ENCODE measurements around the gene PRR12. TPM values are rescaled to one million over a fixed set of nuclear protein-coding genes. Genes with fewer than 3 reads are reported as not detected.
"Not testable (repeated sequence)": the region's sequence is repeated elsewhere in the genome, so short reads cannot be mapped to it uniquely, and the experiment has no call there.

PRR12 gene
- polyA plus RNA-seq, 3 donors: 17.0 to 30.2 (median 28.6) TPM

DNA sequence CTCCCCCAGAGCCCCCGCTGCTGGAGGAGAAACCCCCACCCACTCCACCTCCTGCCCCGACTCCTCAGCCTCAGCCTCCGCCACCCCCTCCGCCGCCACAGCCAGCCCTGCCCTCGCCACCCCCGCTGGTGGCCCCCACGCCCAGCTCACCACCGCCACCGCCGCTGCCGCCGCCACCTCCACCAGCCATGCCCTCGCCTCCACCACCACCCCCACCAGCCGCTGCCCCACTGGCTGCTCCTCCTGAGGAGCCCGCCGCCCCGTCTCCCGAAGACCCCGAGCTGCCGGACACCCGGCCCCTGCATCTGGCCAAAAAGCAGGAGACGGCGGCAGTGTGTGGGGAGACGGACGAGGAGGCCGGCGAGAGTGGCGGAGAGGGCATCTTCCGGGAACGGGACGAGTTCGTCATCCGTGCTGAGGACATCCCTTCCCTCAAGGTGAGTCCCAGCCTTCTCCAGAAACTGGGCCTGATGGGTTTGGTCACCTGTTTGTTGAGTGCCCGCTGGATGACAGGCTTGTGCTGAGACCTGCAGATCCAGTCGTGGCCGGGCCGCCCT, 10.6 kb downstream of the PRR12 start:
- no peak for DNase-seq (ENCODE audit: extremely low read depth in 1 of 11, low read depth in 9 of 11, low spot score in 4 of 11)

DNA sequence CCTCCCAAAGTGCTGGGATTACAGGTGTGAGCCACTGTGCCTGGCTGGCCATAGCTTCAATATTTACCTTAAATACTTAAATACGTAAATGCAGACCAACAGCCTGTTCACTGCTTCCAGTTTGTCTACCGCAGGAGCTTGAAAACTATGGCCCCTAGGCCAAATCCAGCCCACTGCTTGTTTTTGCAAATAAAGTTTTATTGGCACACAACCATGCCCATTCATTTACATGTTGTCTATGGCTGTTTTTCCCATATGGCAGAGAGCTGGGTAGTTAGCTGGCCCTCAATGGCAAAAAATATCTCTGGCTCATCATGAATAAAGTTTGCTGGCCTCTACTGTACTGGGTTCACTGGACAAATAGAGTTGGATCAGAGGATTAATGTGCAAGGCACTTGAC, 11.8 kb downstream of the PRR12 start:
- DNase-seq (ENCODE audit: extremely low read depth in 1 of 11, low read depth in 9 of 11, low spot score in 4 of 11): no peak

DNA sequence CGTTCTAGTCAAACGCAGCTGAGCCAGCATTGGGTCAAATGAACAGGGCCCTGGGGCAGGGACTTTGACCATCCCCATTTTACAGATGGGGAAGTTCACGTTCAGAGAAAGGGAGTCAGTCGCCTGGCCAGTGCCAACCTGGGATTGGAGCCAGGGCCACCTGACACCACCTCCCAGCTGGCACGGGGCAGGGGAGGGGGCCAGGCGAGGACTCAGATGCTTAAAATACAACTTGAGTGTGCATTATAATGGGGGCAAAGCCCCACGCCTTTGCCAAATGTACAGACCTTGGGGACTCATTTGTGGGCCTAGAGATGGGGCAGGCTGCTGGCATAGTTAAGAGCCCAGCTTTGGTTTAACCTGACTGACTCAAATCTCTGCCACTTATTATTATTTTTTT, 14.6 kb downstream of the PRR12 start:
- DNase-seq (ENCODE audit: extremely low read depth in 1 of 11, low read depth in 9 of 11, low spot score in 4 of 11): no peak

DNA sequence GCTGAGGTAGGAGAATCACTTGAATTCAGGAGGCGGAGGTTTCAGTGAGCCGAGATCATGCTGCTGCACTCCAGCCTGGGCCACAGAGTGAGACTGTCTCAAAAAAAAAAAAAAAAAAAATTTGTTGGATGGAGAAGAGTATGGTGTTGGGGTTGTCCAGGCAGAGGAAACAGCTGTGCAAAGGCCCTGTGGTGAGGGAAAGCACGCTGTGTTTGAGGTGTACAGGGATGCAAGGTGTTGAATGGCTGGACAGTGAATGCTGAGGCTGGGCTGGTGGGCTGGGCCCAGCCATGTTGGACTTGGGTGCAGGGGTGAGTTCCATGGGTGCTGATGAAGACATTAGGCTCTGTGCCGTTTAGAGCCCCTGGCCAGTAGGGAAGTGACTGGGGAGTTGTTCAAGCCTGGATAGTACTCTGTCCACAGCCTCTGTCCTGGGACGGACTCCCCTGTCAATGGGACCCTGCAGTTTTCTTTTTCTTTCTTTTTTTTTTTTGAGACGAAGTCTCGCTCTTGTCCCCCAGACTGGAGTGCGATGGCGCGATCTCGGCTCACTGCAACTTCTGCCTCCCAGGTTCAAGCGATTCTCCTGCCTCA, 18.6 kb downstream of the PRR12 start:
- no peak for DNase-seq (ENCODE audit: extremely low read depth in 1 of 11, low read depth in 9 of 11, low spot score in 4 of 11)

DNA sequence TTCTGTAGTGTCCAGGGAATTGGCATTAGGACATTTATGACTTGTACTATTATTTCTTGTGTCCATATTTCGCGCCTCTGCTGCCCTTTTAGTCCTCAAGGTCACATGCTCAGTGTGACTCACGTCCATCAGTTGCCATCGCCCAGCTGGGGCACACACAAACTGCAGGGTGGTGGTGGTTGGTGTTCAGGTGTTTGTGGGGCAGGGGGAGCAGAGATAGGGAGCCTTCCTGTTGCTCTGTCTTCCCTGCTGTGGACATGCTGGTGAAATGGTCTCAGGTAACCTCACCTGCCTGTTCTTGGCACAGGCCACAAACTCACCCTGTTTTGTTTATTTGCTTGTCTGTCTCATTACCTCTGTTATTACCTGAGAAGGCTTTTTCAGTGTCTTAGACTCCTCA, 22.4 kb downstream of the PRR12 start:
- DNase-seq (ENCODE audit: extremely low read depth in 1 of 11, low read depth in 9 of 11, low spot score in 4 of 11): no peak

DNA sequence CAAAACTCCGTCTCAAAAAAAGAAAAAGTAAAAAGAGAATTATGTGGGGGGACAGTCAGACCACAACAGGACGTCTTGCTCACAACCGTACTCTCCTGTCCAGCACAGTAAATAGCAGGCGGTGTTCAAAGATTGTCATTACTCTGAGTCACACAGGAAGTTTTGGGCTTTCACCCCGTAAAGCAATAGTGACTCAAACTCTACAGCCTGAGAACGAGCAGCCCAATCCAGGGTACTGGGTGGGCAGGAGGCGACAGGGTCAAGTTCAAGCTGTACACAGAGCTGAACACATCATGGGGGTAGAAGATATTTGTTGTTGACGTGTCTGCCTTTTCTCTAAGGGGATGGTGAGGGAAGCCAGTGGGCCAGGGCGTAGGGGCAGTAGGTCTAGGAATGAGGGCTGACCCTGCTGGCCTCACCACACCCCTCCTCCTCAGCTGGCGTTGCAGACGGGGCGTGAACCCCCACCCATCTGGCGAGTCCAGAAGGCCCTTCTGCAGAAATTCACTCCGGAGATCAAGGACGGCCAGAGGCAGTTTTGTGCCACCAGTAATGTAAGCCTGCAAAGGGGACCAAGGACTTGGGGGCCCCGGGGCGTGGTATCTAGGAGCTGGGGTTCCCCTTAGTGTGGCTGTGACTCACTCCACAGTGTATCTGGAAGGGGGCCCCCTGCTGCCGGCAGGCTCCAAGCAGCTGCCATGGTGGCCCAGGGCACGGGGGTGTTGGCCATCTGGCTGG, 23.3 kb downstream of the PRR12 start:
- DNase-seq (ENCODE audit: extremely low read depth in 1 of 11, low read depth in 9 of 11, low spot score in 4 of 11): no peak

DNA sequence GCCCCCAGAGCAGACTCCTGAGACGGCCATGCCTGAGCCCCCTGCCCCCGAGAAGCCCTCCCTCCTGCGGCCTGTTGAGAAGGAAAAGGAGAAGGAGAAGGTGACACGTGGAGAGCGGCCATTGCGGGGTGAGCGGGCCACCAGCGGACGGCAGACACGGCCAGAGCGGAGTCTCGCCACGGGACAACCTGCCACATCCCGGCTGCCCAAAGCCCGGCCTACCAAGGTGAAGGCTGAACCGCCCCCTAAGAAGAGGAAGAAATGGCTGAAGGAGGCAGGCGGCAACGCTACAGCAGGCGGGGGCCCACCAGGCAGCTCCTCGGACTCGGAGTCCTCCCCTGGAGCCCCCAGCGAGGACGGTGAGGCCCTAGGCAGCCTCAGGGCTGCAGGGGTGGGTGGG, 24.9 kb downstream of the PRR12 start:
- DNase-seq (ENCODE audit: extremely low read depth in 1 of 11, low read depth in 9 of 11, low spot score in 4 of 11): no peak

DNA sequence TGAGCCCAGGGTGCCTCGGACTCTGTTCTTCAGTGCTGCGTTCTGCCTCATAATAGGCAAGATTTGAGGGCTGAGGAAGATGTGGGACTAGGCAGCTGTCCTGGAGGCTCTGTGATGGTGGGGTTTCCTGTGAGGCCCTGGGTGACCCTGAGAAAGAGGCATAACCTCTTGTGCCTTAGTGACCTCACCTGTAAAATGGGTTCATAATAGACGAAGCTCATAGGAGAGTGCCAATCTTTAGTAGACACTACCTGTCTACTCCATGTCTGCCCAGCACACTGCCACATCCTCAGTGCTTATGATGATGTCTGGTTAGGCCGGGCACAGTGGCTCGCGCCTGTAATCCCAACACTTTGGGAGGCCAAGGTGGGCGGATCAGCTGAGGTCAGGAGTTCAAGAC, 25.6 kb downstream of the PRR12 start:
- no peak for DNase-seq (ENCODE audit: extremely low read depth in 1 of 11, low read depth in 9 of 11, low spot score in 4 of 11)

DNA sequence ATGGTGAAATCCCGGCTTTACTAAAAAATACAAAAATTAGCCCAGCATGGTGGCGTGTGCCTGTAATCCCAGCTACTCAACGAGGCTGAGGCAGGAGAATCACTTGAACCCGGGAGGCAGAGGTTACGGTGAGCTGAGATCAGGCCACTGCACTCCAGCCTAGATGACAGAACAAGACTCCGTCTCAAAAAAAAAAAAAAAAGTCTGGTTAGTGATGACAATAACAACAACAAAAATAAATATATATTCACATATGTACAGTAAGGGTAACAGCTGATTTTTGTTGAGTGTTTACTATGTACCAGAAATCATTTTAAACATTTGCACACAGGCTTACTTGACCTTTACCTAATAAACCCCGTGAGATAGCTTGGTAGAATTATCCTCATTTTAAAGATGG, 26.0 kb downstream of the PRR12 start:
- DNase-seq (ENCODE audit: extremely low read depth in 1 of 11, low read depth in 9 of 11, low spot score in 4 of 11): no peak

DNA sequence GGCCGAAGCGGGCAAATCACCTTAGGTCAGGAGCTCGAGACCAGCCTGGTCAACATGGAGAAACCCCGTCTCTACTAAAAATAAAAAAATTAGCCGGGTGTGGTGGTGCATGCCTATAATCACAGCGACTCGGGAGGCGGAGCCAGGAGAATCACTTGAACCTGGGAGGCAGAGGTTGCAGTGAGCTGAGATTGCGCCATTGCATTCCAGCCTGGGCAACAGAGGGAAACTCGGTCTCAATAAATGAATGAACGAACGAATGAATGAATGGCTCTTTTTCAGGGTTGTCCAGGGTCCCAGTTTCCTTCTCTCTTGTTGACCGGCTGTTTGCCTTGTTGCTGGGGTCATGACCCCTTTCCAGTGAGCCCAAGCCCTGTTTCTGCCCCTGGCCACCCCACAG, 26.9 kb downstream of the PRR12 start:
- DNase-seq (ENCODE audit: extremely low read depth in 1 of 11, low read depth in 9 of 11, low spot score in 4 of 11): not testable (repeated sequence)

DNA sequence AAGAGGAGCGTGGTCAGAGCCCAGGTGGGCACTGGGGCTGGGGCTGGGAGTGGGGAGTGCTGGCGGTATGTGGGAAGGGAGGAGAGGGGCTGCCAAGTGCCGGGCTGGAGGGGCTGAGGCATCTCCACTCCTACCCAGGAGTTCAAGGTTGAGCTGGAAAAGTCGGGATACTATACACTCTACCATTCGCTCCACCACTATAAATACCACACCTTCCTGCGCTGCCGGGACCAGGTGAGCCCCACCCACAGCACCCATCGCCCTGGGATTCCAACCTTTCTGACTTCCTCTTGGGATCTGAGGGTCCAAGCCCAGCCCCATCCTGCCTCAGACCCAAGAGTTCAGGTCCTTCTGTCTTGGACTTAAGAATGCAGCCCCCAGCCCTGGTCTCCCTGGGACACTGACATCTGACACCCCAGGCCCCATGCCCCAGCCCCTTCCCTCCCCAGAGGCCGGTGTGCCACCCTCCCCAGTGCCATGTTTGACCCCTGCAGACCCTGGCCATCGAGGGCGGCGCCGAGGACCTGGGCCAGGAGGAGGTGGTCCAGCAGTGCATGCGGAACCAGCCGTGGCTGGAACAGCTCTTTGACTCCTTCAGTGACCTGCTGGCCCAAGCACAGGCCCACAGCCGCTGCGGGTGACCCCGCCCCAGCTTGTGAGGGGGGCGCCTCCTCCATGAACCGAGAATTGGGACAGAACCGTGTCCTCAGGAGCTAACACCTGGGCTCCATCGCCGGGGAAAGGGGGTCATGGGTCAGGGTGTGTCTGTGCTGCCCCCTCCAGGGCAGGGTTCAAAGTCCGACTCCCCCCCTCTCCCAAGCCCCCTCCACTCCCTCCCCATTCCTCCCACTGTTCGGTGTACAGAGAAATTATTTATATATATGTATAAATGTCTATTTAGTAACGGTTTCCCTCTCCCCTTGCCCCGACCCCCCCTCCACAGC, 34.3 kb downstream of the PRR12 start:
- no peak for DNase-seq (ENCODE audit: extremely low read depth in 1 of 11, low read depth in 9 of 11, low spot score in 4 of 11)

DNA sequence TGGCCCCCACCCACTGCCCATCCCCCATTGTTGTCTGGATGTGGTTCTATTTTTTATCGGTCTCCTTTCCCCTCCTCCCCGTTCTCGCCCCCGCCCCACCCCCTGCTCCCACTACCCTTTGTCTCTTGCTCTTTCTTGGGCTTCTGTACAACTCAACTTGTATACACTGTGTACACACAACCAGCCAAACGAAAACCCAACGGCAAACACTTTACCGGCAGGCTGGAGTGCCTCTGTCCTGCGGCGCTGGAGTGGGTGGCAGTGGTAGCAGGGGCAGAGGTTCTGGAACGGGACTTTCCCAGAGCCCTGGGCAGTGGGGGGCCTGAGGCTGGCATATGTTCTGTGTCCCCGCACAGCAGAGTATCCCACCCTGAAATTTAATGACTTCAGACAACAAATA, 35.2 kb downstream of the PRR12 start:
- DNase-seq (ENCODE audit: extremely low read depth in 1 of 11, low read depth in 9 of 11, low spot score in 4 of 11): no peak

DNA sequence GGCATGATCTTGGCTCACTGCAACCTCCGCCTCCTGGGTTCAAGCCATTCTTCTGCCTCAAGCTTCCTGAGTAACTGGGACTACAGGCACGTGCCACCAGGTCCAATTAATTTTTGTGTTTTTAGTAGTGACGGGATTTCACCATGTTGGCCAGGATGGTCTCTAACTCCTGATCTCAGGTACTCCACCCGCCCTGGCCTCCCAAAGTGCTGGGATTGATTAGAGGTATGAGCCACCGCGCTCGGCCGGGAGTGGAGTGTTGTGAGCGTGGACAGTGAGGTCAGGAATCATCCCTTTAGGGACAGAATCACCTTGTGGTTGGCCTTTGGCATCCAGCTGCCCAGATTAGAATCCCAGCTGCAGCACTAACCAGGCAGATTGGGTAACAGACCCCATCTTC, 38.7 kb downstream of the PRR12 start:
- no peak for DNase-seq (ENCODE audit: extremely low read depth in 1 of 11, low read depth in 9 of 11, low spot score in 4 of 11)

DNA sequence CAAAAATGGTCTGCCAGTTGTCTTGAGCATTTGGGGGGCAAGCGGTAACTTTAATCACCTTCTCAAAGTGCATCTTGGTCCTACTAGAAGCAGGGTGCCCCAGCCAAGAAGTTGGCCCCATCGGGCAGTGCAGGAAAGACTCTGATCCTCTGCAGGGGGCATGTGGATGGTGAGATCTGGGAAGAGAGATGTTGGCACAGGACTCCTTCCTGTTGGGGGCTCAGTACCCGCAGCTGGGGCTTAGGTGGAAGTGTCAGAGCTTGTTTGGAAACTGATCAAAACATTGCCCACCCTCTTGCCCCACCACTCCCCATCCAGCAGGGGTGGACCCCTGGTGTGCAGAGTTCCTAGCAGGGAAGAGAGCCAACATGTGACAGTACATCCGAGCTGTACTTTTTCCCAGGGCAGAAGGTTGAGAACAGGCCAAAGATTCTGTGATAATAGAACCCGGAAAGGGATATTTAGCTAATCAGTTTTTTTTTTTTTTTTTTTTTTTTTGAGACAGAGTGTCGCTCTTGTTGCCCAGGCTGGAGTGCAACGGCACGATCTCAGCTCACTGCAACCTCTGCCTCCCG, 40.1 kb downstream of the PRR12 start:
- no peak for DNase-seq (ENCODE audit: extremely low read depth in 1 of 11, low read depth in 9 of 11, low spot score in 4 of 11)

DNA sequence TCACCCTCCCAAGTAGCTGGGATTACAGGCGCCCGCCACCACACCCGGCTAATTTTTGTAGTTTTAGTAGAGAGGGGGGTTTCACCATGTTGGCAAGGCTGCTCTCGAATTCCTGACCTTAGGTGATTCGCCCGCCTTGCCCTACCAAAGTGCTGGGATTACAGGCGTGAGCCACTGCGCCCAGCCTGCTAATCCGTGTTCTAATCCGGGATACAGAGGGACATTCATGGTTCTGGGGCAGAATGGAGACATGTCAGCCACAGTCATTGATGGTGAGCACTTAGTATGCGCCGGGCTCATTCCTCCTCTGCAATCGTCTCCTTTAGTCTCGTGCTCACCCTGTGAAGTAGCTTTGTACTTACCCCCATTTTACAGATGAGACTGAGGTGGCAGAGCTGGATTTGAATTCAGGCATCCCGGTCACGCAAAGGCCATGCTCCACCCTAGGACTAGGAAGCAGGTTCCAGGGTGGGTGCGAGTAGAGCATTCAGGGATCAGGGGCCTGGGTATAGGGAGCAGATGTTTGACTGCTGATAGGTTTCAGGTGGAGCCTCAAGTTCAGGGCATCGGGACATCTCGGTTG, 40.7 kb downstream of the PRR12 start:
- DNase-seq (ENCODE audit: extremely low read depth in 1 of 11, low read depth in 9 of 11, low spot score in 4 of 11): no peak

DNA sequence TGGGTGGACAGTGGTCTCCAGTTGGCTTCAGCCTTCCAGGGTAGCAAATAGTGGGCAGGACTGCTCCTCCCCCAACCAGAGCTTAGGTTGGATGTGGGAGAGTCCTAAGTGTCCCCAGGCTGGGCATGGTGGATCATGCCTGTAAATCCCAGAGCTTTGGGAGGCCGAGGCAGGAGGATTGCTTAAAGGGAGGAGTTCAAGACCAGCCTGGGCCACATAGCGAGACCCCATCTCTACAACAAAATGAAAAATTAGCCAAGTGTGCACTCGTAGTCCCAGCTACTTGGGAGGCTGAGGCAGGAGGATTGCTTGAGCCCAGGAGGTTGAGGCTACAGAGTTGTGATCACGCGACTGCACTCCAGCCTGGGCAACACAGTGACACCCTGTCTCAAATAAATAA, 41.6 kb downstream of the PRR12 start:
- no peak for DNase-seq (ENCODE audit: extremely low read depth in 1 of 11, low read depth in 9 of 11, low spot score in 4 of 11)

DNA sequence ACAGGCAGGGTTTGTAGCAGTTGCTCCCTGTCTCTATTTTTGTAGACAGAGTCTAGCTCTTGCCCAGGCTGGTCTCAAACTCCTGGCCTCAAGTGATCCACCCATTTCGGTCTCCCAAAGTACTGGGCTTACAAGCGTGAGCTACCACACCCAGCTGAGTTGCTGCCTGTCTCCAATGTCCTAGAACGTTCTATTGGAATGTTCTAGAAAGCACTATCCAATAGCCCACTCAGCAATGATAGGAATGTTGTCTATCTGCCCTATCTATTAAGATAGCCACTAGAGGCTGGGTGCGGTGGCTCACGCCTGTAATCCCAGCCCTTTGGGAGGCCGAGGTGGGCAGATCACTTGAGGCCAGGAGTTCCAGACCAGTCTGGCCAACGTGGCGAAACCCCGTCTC, 42.3 kb downstream of the PRR12 start:
- DNase-seq (ENCODE audit: extremely low read depth in 1 of 11, low read depth in 9 of 11, low spot score in 4 of 11): not testable (repeated sequence)

DNA sequence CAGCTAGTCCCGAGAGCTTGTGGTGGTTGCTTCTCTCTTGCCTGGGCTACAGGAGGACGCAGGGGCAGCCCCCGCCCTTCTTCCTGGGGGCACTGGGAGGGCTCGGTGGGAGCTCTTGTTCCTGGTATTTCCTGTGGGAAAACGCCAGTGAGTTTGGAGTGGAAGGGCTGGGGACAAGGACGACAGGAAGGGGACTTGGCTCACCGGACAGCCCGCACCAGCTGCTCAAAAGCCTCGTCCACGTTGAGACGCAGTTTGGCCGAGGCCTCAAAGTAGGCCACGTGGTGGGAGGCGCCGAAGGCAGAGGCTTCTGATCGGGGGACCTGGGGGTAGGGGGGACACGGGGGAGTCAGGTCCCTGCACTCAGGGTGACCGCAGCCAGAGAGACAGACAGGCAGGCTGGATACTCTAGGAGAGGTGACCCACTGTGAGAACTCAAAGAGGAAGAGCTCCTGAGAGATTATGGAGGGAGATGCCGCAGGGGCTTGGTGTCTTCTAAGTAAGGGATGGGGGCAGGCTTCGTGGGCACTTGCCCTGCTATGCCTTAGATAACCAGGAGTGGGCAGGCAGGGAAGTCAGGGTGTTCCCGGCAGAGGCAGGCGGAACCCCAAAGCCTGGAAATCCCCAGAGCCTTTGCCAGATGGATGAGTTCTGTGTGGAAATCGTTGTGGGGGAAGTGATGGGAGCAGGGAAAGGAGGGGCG, 44.7 kb downstream of the PRR12 start:
- DNase-seq (ENCODE audit: extremely low read depth in 1 of 11, low read depth in 9 of 11, low spot score in 4 of 11): no peak
